Activated CD4-positive, alpha-beta T cell treated with anti-CD3 and anti-CD28 coated beads, Interleukin-2, amount 50 U/mL, for 16 hours (primary cell): ENCODE results near the gene PYCR2.

Source experiments
- DNase-seq: peaks from one replicate; pipeline ENCODE4 v3.0.0-alpha.2; 2020

The PYCR2 gene

DNA sequence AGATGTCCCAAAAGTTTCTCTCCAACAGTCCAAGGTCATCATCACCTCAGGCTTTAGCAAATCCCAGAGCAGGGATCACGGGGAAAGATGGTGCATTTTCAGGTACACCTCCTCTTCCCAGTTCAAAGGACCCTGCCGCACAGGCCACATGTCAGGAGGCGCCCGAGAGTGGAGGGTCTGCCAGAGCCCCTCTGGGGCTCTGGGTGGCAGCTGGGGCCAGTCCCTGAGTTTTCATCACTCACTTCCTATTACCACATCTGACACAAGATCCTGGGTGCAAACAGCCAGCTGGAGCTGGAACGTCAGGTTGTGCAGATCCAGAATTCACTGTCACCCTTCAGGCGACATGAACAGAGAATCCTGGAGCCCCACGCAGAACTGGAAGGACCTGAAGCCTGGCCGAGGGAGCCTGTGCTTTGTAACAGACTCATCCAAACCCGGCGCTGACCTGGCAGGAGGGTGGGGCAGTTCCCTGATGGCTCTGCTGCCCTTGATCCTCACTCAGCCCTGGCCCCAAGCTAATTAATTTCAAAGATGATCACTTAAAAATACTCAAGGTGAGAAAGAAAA is 50.7 kb downstream of the PYCR2 start:
- no peak for DNase-seq

DNA sequence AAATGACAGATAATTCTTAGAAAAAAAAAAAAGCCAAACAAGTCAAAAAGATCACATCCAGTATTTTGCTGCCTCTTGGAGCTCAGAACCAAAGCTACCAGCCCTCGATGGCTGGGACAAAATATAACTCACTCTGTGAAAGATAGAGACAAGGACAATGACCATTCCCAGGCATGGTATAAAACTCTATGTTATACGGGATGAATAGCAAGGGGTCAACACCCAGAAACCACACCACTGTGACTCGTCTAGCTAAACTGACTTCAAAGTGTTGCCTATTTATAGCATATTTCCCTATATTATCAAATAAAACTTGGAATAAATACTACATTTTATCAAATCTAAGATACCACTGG is 52.0 kb downstream of the PYCR2 start:
- no peak for DNase-seq

DNA sequence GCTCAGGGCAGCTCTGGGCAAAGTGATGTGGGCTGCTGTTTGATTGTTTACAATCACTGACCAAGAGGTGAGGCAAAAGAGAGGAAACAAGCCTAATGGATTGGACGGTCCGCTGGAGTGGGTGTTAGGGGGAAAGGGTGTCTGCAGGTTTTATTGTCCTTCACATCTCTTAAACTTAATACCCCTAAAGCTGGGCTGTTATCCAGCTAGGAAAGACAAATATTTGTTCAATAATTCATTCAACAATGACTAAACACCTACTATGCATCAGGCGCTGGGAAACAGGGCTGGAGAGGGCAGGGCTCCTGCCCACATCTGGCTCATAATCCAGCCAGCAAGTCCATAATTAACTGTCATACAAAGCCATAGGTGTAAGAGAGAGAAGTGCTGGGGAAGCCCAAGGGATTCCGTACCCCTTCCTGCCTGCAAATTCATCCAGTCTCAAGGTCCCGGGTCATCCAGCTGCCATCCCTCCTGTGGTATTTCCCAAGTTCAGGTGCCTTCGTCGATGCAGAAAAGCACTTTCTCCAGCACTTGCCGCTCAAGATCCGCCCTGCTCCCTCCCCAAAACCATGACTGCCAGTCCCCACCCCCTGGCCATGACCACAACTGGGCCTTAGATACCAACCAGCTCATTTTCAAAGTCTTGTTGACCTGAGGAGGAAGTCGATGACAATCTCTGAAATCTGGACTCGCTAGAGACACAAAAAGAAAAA is 52.5 kb downstream of the PYCR2 start:
- DNase-seq = no peak

DNA sequence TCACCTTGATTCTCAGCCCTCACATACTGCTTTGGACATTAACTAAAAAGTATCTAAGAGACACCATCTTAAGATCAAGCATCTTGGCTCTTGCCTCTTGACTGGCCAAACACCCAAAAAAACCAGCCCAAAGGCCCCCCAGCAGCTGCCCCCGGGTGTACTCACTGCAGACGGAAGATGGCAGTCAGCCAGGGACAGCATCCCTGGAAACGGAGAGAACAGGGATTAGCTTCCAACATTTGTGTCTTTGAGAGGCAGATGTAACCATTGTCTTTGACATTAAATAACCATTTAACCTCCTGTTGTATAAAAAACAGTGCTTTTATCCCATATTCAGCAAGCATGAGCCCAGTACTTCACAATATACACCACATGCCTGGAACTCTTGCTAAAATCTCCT is 53.1 kb downstream of the PYCR2 start:
- no peak for DNase-seq
